SK-N-SH (cell line): ENCODE measurements around the gene SACM1L. TPM values are rescaled to one million over a fixed set of nuclear protein-coding genes. Genes with fewer than 3 reads are reported as not detected.

Experiments used
- CTCF ChIA-PET: fragments of 300-600, 350-600 bp; formaldehyde crosslinking; extraction: SDS; loops from one replicate; lab custom pipeline; 2021; lab: Yijun Ruan, JAX
- POLR2A ChIA-PET: fragments of 350-600 bp; sonication (Branson Sonifier 250); formaldehyde crosslinking; extraction: SDS; loops from one replicate; lab custom pipeline; 2020; ENCODE audit warnings: antibody characterized with exemption, inconsistent platforms; lab: Yijun Ruan, JAX
- DNase-seq: peaks from one replicate; pipeline ENCODE4 v3.0.0; 2012
- H2AFZ ChIP-seq: fragments of 200-600 bp; sonication (generic); 2 replicates; pipeline ENCODE4 v1.8.1; 2016; ENCODE audit warnings: antibody characterized with exemption, mild to moderate bottlenecking, low read depth
- H3F3A ChIP-seq: fragments of 200-600 bp; sonication (generic); replicated peaks from 2 replicates; pipeline ENCODE3; 2016; ENCODE audit warnings: antibody characterized with exemption, mild to moderate bottlenecking; ENCODE audit not compliant: insufficient read depth
- H3K27ac ChIP-seq, 2 experiments: fragments of 200-500 bp in 1 of 2; fragments of 200-600 bp in 1 of 2; sonication (Bioruptor generic) in 1 of 2; sonication (generic), shearing (Covaris generic) in 1 of 2; 2 replicates each; pipeline versions ENCODE4 v1.5.1 to v1.6.1; 2014 to 2016; ENCODE audit warnings: low read depth in 2 of 2, inconsistent platforms in 1 of 2, low read length in 1 of 2, mild to moderate bottlenecking in 1 of 2, mixed read lengths in 1 of 2
- H3K27me3 ChIP-seq: fragments of 200-600 bp; sonication (generic), shearing (Covaris generic); 2 replicates; pipeline ENCODE4 v1.6.1; 2016; ENCODE audit warnings: mixed run types; ENCODE audit not compliant: insufficient read depth
- H3K36me3 ChIP-seq, 2 experiments: fragments of 200-500 bp in 1 of 2; fragments of 200-600 bp in 1 of 2; sonication (Bioruptor generic) in 1 of 2; sonication (generic) in 1 of 2; replicated peaks in 1 of 2; 2 replicates each; pipeline versions ENCODE3 to v1.5.1; 2014 to 2016; ENCODE audit warnings: low read length in 1 of 2, mild to moderate bottlenecking in 1 of 2; ENCODE audit not compliant: insufficient read depth in 2 of 2, control insufficient read depth in 1 of 2
- H3K4me1 ChIP-seq, 2 experiments: fragments of 200-500 bp in 1 of 2; fragments of 200-600 bp in 1 of 2; sonication (Bioruptor generic) in 1 of 2; sonication (generic), shearing (Covaris generic) in 1 of 2; 2 replicates each; pipeline versions ENCODE4 v1.5.1 to v1.6.1; 2014 to 2016; ENCODE audit warnings: low read depth in 1 of 2, low read length in 1 of 2, mixed run types in 1 of 2; ENCODE audit not compliant: insufficient read depth in 2 of 2, control insufficient read depth in 1 of 2
- H3K4me2 ChIP-seq: fragments of 200-600 bp; sonication (generic), shearing (Covaris generic); 2 replicates; pipeline ENCODE4 v1.6.1; 2017; ENCODE audit warnings: mixed run types
- H3K4me3 ChIP-seq, 2 experiments: fragments of 200-500 bp in 1 of 2; fragments of 200-600 bp in 1 of 2; sonication (Bioruptor generic) in 1 of 2; sonication (generic), shearing (Covaris generic) in 1 of 2; 2 replicates each; pipeline versions ENCODE4 v1.5.1 to v1.8.1; 2014 to 2016; ENCODE audit warnings: low read depth in 2 of 2, inconsistent platforms in 1 of 2, low read length in 1 of 2, mild to moderate bottlenecking in 1 of 2, mixed read lengths in 1 of 2, moderate library complexity in 1 of 2
- H3K79me2 ChIP-seq: fragments of 200-600 bp; sonication (generic); 2 replicates; pipeline ENCODE4 v1.8.1; 2017; ENCODE audit warnings: mild to moderate bottlenecking; ENCODE audit not compliant: insufficient read depth
- H3K9ac ChIP-seq: fragments of 200-600 bp; sonication (generic); 2 replicates; pipeline ENCODE4 v1.6.1; 2017; ENCODE audit warnings: mixed run types
- H3K9me2 ChIP-seq: fragments of 200-600 bp; sonication (generic); 2 replicates; pipeline ENCODE4 v1.6.1; 2017; ENCODE audit warnings: mixed run types
- H3K9me3 ChIP-seq: fragments of 200-600 bp; sonication (generic); 2 replicates; pipeline ENCODE4 v1.6.1; 2017; ENCODE audit warnings: mixed run types, mild to moderate bottlenecking, moderate library complexity
- H4K20me1 ChIP-seq: fragments of 200-600 bp; sonication (generic); 2 replicates; pipeline ENCODE4 v1.6.1; 2017; ENCODE audit warnings: mild to moderate bottlenecking, mixed run types; ENCODE audit not compliant: insufficient read depth
- CTCF ChIP-seq: fragments of 200-600 bp; sonication (generic); IDR thresholded peaks from 2 replicates; pipeline ENCODE4 v1.6.1; 2017; ENCODE audit warnings: antibody characterized with exemption, mild to moderate bottlenecking, moderate library complexity
- EP300 ChIP-seq, 2 experiments: IDR thresholded peaks; 2 replicates each; pipeline versions ENCODE4 v1.4.0 to v1.6.1; 2012; ENCODE audit warnings: borderline replicate concordance in 1 of 2, low read depth in 1 of 2, low read length in 1 of 2
- EZH2phosphoT487 ChIP-seq: fragments of 200-600 bp; sonication (generic); IDR thresholded peaks from 2 replicates; pipeline ENCODE4 v1.6.1; 2017; ENCODE audit warnings: low read depth, mixed run types, mild to moderate bottlenecking, antibody characterized with exemption, moderate library complexity, borderline replicate concordance
- GABPA ChIP-seq: IDR thresholded peaks from 2 replicates; pipeline ENCODE4 v1.4.0; 2012; ENCODE audit warnings: low read depth, mild to moderate bottlenecking
- IRF3 ChIP-seq: fragments of 150-350 bp; IDR thresholded peaks from 2 replicates; pipeline ENCODE4 v1.6.1; 2016; ENCODE audit warnings: mild to moderate bottlenecking, low read depth, low read length
- JUND ChIP-seq: IDR thresholded peaks from 2 replicates; pipeline ENCODE4 v1.4.0; 2012
- MXI1 ChIP-seq: IDR thresholded peaks from 2 replicates; pipeline ENCODE4 v1.6.1; 2012; ENCODE audit warnings: mild to moderate bottlenecking, low read depth, low read length, improper control_type of control experiment
- NFIC ChIP-seq: IDR thresholded peaks from 2 replicates; pipeline ENCODE4 v1.4.0; 2012; ENCODE audit warnings: borderline replicate concordance
- RCOR1 ChIP-seq: fragments of 150-350 bp; IDR thresholded peaks from 2 replicates; pipeline ENCODE4 v1.6.1; 2017; ENCODE audit warnings: antibody characterized with exemption, low read length
- REST ChIP-seq: IDR thresholded peaks from 2 replicates; pipeline ENCODE4 v1.6.1; 2012; ENCODE audit warnings: mild to moderate bottlenecking, low read depth, low read length, moderate library complexity
- SMC3 ChIP-seq: IDR thresholded peaks from 2 replicates; pipeline ENCODE4 v1.6.1; 2012; ENCODE audit warnings: low read depth, low read length, improper control_type of control experiment
- TAF1 ChIP-seq: IDR thresholded peaks from 2 replicates; pipeline ENCODE4 v1.6.1; 2012; ENCODE audit warnings: low read depth, mild to moderate bottlenecking, low read length, moderate library complexity, borderline replicate concordance
- USF2 ChIP-seq: fragments of 150-350 bp; IDR thresholded peaks from 2 replicates; pipeline ENCODE4 v1.6.1; 2017; ENCODE audit warnings: antibody characterized with exemption, low read length, low read depth, borderline replicate concordance
- WGBS: methylation state at CpG from one replicate; pipeline ENCODE4 v1.1.6; 2017; ENCODE audit warnings: low lambda C conversion rate; 5-methylcytosine and 5-hydroxymethylcytosine counted together
- polyA plus RNA-seq, 3 experiments: library from polyadenylated mRNA; depleted of rRNA; stranded (reverse); fragments of >200 nt; gene quantifications; 2 replicates each; pipeline ENCODE4 v1.2.3, GENCODE V29; 2012

SACM1L gene
- polyA plus RNA-seq, 1 of the 3 experiments (the other 2 are of a cell fraction): 11.2 TPM

GRCh38 chr3:45761831-45762230 is 72.6 kb downstream of the SACM1L start:
- DNase-seq: no peak
- Histone ChIP-seq H3K27ac (no peak overlapping the region), H3K79me2 (no peaks in the 10 kb centered on the region), H3F3A (no peaks in the 10 kb centered on the region), H3K4me1 (no peaks in the 10 kb centered on the region; a peak in 1 of 4 replicates), H3K9ac (no peak overlapping the region), H3K9me2 (no peaks in the 10 kb centered on the region), H3K4me2 (no peak overlapping the region), H3K36me3 (no peaks in the 10 kb centered on the region), H3K4me3 (no peak overlapping the region), H3K27me3 (no peaks in the 10 kb centered on the region; the same call in 1 of the 2 replicates), H2AFZ (no peak overlapping the region), H3K9me3 (no peaks in the 10 kb centered on the region), H4K20me1 (no peaks in the 10 kb centered on the region)
- no peak for TF ChIP-seq EZH2phosphoT487
- TF ChIP-seq MXI1: no peak
- no peak for TF ChIP-seq RCOR1
- no peak for TF ChIP-seq USF2
- no peak for TF ChIP-seq GABPA
- TF ChIP-seq EP300 (IDR thresholded peaks at IDR 0.05; ENCODE audit: borderline replicate concordance in 1 of 2, low read depth in 1 of 2, low read length in 1 of 2): no peak
- TF ChIP-seq JUND: no peak
- no peak for TF ChIP-seq SMC3
- TF ChIP-seq IRF3: no peak
- TF ChIP-seq NFIC: no peak
- no peak for TF ChIP-seq TAF1
- TF ChIP-seq REST: no peak
- no peak for TF ChIP-seq CTCF
- ChIA-PET POLR2A (no interaction called here), CTCF (interaction anchor here (0.5 to 6.5 kb wide), 32 partner anchors 9 to 319 kb away, joined by 3 to 142 read pairs (median 6); partner anchors contain the start of gene CXCR6)
- WGBS: 72% methylated on average over 8 of the region's 10 CpGs
